Measurements from ENCODE around the gene NOXO1.
"Not testable (repeated sequence)": the region's sequence is repeated elsewhere in the genome, so short reads cannot be mapped to it uniquely, and the experiment has no call there.

GRCh38 chr16:2011726-2012125 is 30.5 kb upstream of the NOXO1 start:
- not testable (repeated sequence) for TF ChIP-seq CTCF (IDR thresholded peaks at IDR 0.05); POLR2A (IDR thresholded peaks at IDR 0.05; ENCODE audit: low read depth)

Measured in esophagus muscularis mucosa (tissue), 3 donors.